H9 (cell line): ENCODE measurements around the gene MOV10L1. TPM values are rescaled to one million over a fixed set of nuclear protein-coding genes. Genes with fewer than 3 reads are reported as not detected.

Source experiments
- DNase-seq: peaks from one replicate; pipeline ENCODE4 v3.0.0-alpha.2; 2017
- H2AFZ ChIP-seq: one replicate; pipeline ENCODE4 v1.6.1; 2013; ENCODE audit warnings: mild to moderate bottlenecking, low read length, control low read depth, moderate library complexity
- H2AK5ac ChIP-seq: 2 replicates; pipeline ENCODE4 v1.6.1; 2013; ENCODE audit warnings: low read length, control low read depth, mixed read lengths; ENCODE audit not compliant: insufficient read length
- H2BK120ac ChIP-seq: one replicate; pipeline ENCODE4 v1.6.1; 2013; ENCODE audit warnings: low read depth, mild to moderate bottlenecking, low read length, control low read depth, inconsistent platforms; ENCODE audit not compliant: poor library complexity, severe bottlenecking
- H2BK12ac ChIP-seq: 2 replicates; pipeline ENCODE4 v1.6.1; 2013; ENCODE audit warnings: low read length, control low read depth, mixed read lengths, low read depth; ENCODE audit not compliant: insufficient read length
- H2BK15ac ChIP-seq: 2 replicates; pipeline ENCODE4 v1.6.1; 2013; ENCODE audit warnings: low read depth, low read length, control low read depth
- H2BK20ac ChIP-seq: one replicate; pipeline ENCODE4 v1.6.1; 2013; ENCODE audit warnings: low read depth, mild to moderate bottlenecking, low read length, control low read depth, inconsistent platforms; ENCODE audit not compliant: poor library complexity, severe bottlenecking
- H2BK5ac ChIP-seq: 2 replicates; pipeline ENCODE4 v1.6.1; 2013; ENCODE audit warnings: low read length, control low read depth, mixed read lengths; ENCODE audit not compliant: insufficient read length
- H3K14ac ChIP-seq: 2 replicates; pipeline ENCODE4 v1.6.1; 2013; ENCODE audit warnings: low read length, control low read depth; ENCODE audit not compliant: insufficient read depth
- H3K18ac ChIP-seq: 2 replicates; pipeline ENCODE4 v1.6.1; 2013; ENCODE audit warnings: low read depth, mild to moderate bottlenecking, mixed read lengths, low read length, control low read depth; ENCODE audit not compliant: insufficient read length
- H3K23ac ChIP-seq: 2 replicates; pipeline ENCODE4 v1.6.1; 2013; ENCODE audit warnings: low read length, control low read depth, mixed read lengths, low read depth; ENCODE audit not compliant: insufficient read length
- H3K23me2 ChIP-seq: 2 replicates; pipeline ENCODE4 v1.6.1; 2013; ENCODE audit warnings: low read depth, mild to moderate bottlenecking, mixed read lengths, low read length, control low read depth; ENCODE audit not compliant: insufficient read length, poor library complexity, severe bottlenecking
- H3K27ac ChIP-seq: 2 replicates; pipeline ENCODE4 v1.5.1; 2013; ENCODE audit warnings: low read length, control low read depth, mixed read lengths, low read depth; ENCODE audit not compliant: insufficient read length
- H3K27me3 ChIP-seq: 2 replicates; pipeline ENCODE4 v1.6.1; 2013; ENCODE audit warnings: low read length, control low read depth, inconsistent platforms; ENCODE audit not compliant: insufficient read depth
- H3K4ac ChIP-seq: 2 replicates; pipeline ENCODE4 v1.6.1; 2013; ENCODE audit warnings: low read depth, mild to moderate bottlenecking, control low read depth, inconsistent platforms, low read length, moderate library complexity
- H3K4me1 ChIP-seq: 2 replicates; pipeline ENCODE4 v1.6.1; 2013; ENCODE audit warnings: low read length, control low read depth, inconsistent platforms; ENCODE audit not compliant: insufficient read depth
- H3K4me2 ChIP-seq: 2 replicates; pipeline ENCODE4 v1.6.1; 2013; ENCODE audit warnings: low read length, control low read depth, mixed read lengths; ENCODE audit not compliant: insufficient read length, insufficient read depth
- H3K56ac ChIP-seq: 2 replicates; pipeline ENCODE4 v1.6.1; 2013; ENCODE audit warnings: low read depth, mild to moderate bottlenecking, mixed read lengths, low read length, control low read depth; ENCODE audit not compliant: insufficient read length
- H3K79me1 ChIP-seq: 2 replicates; pipeline ENCODE4 v1.6.1; 2013; ENCODE audit warnings: low read depth, mild to moderate bottlenecking, moderate library complexity, low read length, control low read depth, inconsistent platforms; ENCODE audit not compliant: insufficient read depth, poor library complexity, severe bottlenecking
- H3K79me2 ChIP-seq: 2 replicates; pipeline ENCODE4 v1.6.1; 2013; ENCODE audit warnings: low read length, control low read depth, inconsistent platforms; ENCODE audit not compliant: insufficient read depth
- H3K9ac ChIP-seq: 2 replicates; pipeline ENCODE4 v1.6.1; 2013; ENCODE audit warnings: low read length, control low read depth, mixed read lengths; ENCODE audit not compliant: insufficient read length; ENCODE audit errors: extremely low read depth
- H3K9me3 ChIP-seq: one replicate; pipeline ENCODE4 v1.6.1; 2013; ENCODE audit warnings: low read depth, low read length, inconsistent platforms; ENCODE audit not compliant: control insufficient read depth
- H3T11ph ChIP-seq: one replicate; pipeline ENCODE4 v1.6.1; 2013; ENCODE audit warnings: mild to moderate bottlenecking, low read length, control low read depth, inconsistent platforms
- H4K20me1 ChIP-seq: one replicate; pipeline ENCODE4 v1.6.1; 2013; ENCODE audit not compliant: control insufficient read depth, insufficient read length, insufficient read depth
- H4K5ac ChIP-seq: 2 replicates; pipeline ENCODE4 v1.6.1; 2013; ENCODE audit warnings: low read depth, mild to moderate bottlenecking, mixed read lengths, low read length, control low read depth; ENCODE audit not compliant: insufficient read length
- H4K8ac ChIP-seq: replicated peaks from 2 replicates; pipeline ENCODE4 v1.6.1; 2013; ENCODE audit warnings: low read length, control low read depth, mixed read lengths, low read depth; ENCODE audit not compliant: insufficient read length
- H4K91ac ChIP-seq: 2 replicates; pipeline ENCODE4 v1.6.1; 2013; ENCODE audit warnings: low read depth, mild to moderate bottlenecking, moderate library complexity, mixed read lengths, low read length, control low read depth; ENCODE audit not compliant: insufficient read length
- H3K27ac Mint-ChIP-seq, 3 experiments: 2 replicates in 2 of 3; 3 replicates in 1 of 3; pipeline ENCODE4 v1.8.0; 2020 to 2021; ENCODE audit warnings: mixed read lengths in 3 of 3, mild to moderate bottlenecking in 1 of 3, moderate library complexity in 1 of 3
- H3K27me3 Mint-ChIP-seq: 2 replicates; pipeline ENCODE4 v1.8.0; 2021; ENCODE audit warnings: low read depth, mild to moderate bottlenecking, moderate library complexity, mixed read lengths
- H3K36me3 Mint-ChIP-seq, 3 experiments: 2 replicates in 2 of 3; 3 replicates in 1 of 3; pipeline ENCODE4 v1.8.0; 2020 to 2021; ENCODE audit warnings: low read depth in 3 of 3, mixed read lengths in 3 of 3; ENCODE audit not compliant: insufficient read depth in 1 of 3
- H3K4me1 Mint-ChIP-seq, 2 experiments: 2 replicates each; pipeline ENCODE4 v1.8.0; 2020; ENCODE audit warnings: mixed read lengths in 2 of 2
- H3K4me3 Mint-ChIP-seq, 2 experiments: 2 replicates in 1 of 2; 3 replicates in 1 of 2; pipeline ENCODE4 v1.8.0; 2020 to 2021; ENCODE audit warnings: mild to moderate bottlenecking in 2 of 2, mixed read lengths in 2 of 2, moderate library complexity in 1 of 2
- H3K9me3 Mint-ChIP-seq, 2 experiments: 2 replicates in 1 of 2; 3 replicates in 1 of 2; pipeline ENCODE4 v1.8.0; 2020; ENCODE audit warnings: mild to moderate bottlenecking in 2 of 2, mixed read lengths in 2 of 2, moderate library complexity in 1 of 2
- WGBS: extraction: QIAGEN DNeasy Blood & Tissue Kit; methylation state at CpG from one replicate; pipeline ENCODE4 v1.1.7; 2013; ENCODE audit warnings: missing lambda C conversion rate, low lambda C conversion rate, mixed read lengths; ENCODE audit not compliant: insufficient read length; ENCODE audit errors: extremely low coverage; 5-methylcytosine and 5-hydroxymethylcytosine counted together
- total RNA-seq: library from RNA; stranded (reverse); gene quantifications from 2 replicates; pipeline ENCODE4 v1.2.1, GENCODE V29; 2021
- TF ChIP-seq, protein P1 (sequence below): fragments of 200-600 bp; sonication (generic); conservative IDR thresholded peaks from 3 replicates; pipeline ENCODE4 v1.8.0; 2021; ENCODE audit warnings: antibody characterized with exemption, mild to moderate bottlenecking

MOV10L1 gene
- total RNA-seq, 1 experiment from 2014 or later: not detected

DNA sequence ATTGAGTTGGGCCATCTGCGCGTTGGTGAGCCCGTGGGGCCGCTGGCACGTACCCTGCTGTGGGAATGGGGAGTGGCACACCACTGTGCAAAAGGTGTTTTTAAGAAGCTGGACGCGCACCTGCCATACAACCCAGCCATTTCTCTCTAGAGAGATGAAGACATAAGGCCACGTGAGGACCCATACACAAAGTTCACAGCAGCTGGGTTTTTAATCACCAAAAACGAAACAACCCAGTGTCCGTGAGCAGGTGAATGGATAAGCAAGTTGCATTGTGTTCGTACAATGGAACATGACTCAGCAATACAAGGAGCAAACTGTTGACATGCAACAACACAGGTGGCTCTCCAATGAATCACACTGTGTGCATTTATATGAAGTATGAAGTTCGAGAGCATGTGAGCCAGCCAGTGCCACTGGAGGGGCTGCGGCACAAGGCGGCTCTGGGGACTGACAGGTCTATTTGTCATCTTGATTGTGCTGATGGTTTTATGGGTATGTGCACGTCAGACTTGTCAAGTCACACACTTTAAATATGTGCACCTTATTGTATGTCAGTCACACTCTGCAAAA lies 50.1 kb downstream of the MOV10L1 start:
- WGBS: no CpG with 5 or more reads among the region's 15 CpGs
- H4K91ac ChIP-seq: no peak overlapping the region
- H2BK12ac ChIP-seq: no peak overlapping the region
- no peak overlapping the region for H2AK5ac ChIP-seq
- H3K9me3 Mint-ChIP-seq: peaks cover 0 to 3% of the 10 kb centered on the region in 2 experiments; a peak in 1 of 5 replicates
- no peak overlapping the region for H4K5ac ChIP-seq
- no peak overlapping the region for H2BK20ac ChIP-seq
- no peak overlapping the region for H3T11ph ChIP-seq
- H3K14ac ChIP-seq: no peak overlapping the region
- H3K79me1 ChIP-seq: no peaks in the 10 kb centered on the region
- H3K4me3 Mint-ChIP-seq: no peak overlapping the region
- no peaks in the 10 kb centered on the region for H3K9me3 ChIP-seq
- H2BK5ac ChIP-seq: no peak overlapping the region
- H2BK120ac ChIP-seq: no peak overlapping the region
- no peak for DNase-seq
- H3K23me2 ChIP-seq: no peaks in the 10 kb centered on the region
- no peak overlapping the region for H3K23ac ChIP-seq
- H2BK15ac ChIP-seq: no peak overlapping the region
- no peak overlapping the region for H3K56ac ChIP-seq
- H4K20me1 ChIP-seq: no peaks in the 10 kb centered on the region
- no peak overlapping the region for H3K9ac ChIP-seq
- TF ChIP-seq, protein P1, sequence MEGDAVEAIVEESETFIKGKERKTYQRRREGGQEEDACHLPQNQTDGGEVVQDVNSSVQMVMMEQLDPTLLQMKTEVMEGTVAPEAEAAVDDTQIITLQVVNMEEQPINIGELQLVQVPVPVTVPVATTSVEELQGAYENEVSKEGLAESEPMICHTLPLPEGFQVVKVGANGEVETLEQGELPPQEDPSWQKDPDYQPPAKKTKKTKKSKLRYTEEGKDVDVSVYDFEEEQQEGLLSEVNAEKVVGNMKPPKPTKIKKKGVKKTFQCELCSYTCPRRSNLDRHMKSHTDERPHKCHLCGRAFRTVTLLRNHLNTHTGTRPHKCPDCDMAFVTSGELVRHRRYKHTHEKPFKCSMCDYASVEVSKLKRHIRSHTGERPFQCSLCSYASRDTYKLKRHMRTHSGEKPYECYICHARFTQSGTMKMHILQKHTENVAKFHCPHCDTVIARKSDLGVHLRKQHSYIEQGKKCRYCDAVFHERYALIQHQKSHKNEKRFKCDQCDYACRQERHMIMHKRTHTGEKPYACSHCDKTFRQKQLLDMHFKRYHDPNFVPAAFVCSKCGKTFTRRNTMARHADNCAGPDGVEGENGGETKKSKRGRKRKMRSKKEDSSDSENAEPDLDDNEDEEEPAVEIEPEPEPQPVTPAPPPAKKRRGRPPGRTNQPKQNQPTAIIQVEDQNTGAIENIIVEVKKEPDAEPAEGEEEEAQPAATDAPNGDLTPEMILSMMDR: no peak
- H3K36me3 Mint-ChIP-seq: no peaks in the 10 kb centered on the region
- no peaks in the 10 kb centered on the region for H3K79me2 ChIP-seq
- no peak overlapping the region for H3K4ac ChIP-seq
- H3K4me1 Mint-ChIP-seq: peaks cover 2 to 3% of the 10 kb centered on the region in 2 experiments
- no peak overlapping the region for H3K4me2 ChIP-seq
- H3K27ac Mint-ChIP-seq: no peak overlapping the region
- no peak overlapping the region for H3K18ac ChIP-seq
- H4K8ac ChIP-seq: no peak overlapping the region
- no peaks in the 10 kb centered on the region for H3K27me3 ChIP-seq
- no peak overlapping the region for H2AFZ ChIP-seq
- H3K27me3 Mint-ChIP-seq: peaks cover 18% of the 10 kb centered on the region
- no peaks in the 10 kb centered on the region for H3K4me1 ChIP-seq
- H3K27ac ChIP-seq: no peak overlapping the region
